HG03039 (cell line): ENCODE data around the gene PTPRN2.
"Not testable (repeated sequence)": the region's sequence is repeated elsewhere in the genome, so short reads cannot be mapped to it uniquely, and the experiment has no call there.

Experiments
- ATAC-seq: cut with Tn5 transposase; IDR thresholded peaks from one replicate; pipeline ENCODE4 v1.9.1; 2021; ENCODE audit warnings: mild to moderate bottlenecking, moderate library complexity; ENCODE audit not compliant: unreplicated experiment

PTPRN2 gene

DNA sequence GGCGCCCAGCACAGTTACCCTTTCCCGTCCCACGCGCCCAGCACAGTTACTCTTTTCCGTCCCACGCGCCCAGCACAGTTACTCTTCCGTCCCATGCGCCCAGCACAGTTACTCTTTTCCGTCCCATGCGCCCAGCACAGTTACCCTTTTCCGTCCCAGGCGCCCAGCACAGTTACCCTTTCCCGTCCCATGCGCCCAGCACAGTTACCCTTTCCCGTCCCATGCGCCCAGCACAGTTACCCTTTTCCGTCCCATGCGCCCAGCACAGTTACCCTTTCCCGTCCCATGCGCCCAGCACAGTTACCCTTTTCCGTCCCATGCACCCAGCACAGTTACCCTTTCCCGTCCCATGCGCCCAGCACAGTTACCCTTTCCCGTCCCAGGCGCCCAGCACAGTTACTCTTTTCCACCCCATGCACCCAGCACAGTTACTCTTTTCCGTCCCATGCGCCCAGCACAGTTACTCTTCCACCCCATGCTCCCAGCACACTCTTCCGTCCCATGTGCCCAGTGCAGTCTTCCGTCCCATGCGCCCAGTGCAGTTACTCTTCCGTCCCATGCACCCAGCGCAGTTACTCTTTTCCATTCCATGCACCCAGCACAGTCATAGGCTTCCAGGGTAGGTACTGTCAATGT, 853.7 kb downstream of the PTPRN2 start:
- not testable (repeated sequence) for ATAC-seq

DNA sequence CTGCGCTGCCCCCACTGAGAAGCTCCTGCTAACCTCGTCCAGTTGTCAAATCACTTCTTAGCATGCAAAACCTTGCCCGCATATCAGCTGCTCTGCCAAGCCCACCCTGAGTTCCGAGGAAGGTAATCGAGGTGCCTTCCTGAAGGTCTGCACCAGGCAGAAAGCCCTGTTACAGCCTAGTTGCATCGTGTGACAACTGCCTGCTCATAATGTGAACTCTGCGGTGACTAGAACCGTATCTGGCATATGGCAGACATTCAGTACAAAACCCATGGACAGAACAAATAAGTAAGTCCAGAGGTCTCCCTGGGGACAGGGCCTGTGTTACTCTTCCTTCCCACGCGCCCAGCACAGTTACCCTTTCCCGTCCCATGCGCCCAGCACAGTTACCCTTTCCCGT, 856.5 kb downstream of the PTPRN2 start:
- no peak for ATAC-seq

DNA sequence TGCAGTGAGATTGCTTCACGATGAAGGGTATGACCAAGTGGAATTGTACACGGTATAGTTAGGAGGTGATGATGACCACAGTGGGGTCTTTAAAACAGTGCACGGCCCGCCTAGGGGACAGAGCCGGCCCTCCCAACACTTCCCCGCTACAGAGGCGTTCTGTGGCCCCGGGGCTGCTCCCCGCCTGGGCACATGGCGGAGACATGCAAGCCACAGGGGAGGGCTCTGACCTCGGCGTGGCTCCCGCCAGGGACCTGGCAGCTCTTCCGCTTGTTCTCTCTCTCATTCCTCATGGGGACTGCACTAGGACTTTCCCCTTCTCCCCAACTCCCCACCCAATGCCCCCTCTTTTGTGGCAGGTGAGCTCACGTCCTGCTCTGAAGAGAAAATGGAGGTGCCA, 857.0 kb downstream of the PTPRN2 start:
- no peak for ATAC-seq

DNA sequence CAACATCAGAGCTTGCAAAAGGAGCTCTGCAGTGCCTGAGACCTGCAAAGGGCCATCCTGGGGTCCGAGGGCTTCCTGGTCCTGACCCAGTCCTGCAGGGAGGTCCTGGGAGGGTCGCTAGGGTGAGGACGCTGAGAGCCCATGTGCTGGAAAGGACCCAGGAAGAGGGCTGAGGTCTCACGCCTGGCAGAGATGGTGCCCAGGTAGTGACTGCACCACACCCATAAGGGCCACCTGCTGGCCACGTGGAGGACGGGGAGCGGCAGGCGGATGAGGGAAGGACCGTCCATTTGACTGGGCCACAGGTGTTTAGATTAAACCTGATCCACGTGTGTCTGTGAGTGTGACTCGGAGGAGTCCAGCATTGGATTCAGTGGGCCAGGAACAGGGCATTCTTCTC, 858.1 kb downstream of the PTPRN2 start:
- no peak for ATAC-seq

DNA sequence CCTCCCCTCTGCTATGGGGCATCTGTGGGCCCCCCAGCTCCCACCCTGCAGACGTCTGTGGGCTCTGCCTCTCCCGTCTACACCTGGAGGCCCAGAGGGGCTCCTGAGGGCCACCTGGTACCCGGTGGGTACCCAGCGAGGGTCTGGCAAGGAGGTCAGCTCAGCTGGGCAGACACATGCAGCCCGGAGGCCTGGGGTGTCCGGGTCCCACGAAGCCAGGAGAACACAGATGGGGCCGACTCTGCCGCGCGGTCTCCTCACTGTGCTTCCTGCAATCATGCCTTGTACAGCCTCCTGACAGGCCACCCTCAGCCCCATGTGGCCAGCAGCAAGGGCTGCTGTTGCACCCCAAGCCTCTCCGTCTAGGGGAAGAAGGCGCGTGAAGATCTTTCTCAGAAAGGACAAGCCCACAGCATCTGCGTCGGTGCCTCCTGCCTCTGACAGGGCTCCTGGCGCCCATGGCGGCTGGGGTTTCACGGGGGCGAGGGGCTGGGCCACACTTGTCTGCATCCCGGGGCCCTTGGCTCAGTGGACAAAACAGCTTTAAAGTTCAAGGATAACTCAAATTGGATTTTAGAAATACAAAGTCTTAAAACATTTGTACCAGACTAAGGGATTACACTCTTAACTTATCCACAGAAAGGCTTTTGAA, 859.5 kb downstream of the PTPRN2 start:
- ATAC-seq: no peak

DNA sequence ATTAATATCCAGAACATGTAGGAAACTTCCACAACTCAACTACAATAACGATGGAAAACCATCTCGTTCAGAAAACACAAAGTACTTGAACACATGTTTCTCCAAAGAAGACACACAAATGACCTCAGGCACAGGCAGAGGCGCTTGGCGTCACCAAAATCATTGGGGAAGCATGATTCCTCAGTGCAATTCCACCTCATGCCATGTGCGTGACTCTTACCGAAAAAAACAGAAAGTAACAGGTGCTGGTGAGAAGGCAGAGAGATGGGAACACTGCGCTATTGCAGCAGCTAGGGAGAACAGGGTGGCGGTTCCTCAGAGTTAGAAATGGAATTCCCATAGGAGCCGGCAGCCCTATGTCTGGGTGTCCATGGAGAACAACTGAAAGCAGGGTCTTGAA, 860.9 kb downstream of the PTPRN2 start:
- no peak for ATAC-seq

DNA sequence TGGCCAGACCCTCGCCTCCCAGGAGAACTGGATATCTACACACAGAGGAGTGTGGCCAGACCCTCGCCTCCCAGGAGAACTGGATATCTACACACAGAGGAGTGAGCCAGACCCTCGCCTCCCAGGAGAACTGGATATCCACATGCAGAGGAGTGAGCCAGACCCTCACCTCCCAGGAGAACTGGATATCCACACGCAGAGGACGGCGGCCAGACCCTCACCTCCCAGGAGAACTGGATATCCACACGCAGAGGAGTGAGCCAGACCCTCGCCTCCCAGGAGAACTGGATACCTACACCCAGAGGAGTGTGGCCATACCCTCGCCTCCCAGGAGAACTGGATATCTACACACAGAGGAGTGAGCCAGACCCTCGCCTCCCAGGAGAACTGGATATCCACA, 862.3 kb downstream of the PTPRN2 start:
- ATAC-seq: not testable (repeated sequence)

DNA sequence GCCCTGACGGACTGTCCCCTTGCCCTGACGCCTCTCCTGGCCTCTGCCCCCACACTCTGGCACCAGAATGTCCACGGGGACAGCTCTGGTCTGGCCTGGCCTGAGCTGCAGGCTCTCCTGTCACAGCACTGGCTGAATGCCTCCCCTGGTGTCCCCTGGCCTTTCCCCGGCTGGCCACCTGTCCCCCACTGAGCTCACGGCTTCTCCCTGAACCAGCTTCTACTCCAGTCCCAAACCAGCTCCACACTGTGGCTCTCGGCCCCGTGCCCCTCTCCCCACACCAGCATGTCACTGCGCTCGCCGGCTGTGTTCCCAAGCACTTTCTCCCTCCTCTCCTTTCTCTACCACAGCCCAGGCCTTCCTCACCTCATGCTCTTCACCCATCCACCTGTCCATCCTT, 864.4 kb downstream of the PTPRN2 start:
- ATAC-seq: no peak

DNA sequence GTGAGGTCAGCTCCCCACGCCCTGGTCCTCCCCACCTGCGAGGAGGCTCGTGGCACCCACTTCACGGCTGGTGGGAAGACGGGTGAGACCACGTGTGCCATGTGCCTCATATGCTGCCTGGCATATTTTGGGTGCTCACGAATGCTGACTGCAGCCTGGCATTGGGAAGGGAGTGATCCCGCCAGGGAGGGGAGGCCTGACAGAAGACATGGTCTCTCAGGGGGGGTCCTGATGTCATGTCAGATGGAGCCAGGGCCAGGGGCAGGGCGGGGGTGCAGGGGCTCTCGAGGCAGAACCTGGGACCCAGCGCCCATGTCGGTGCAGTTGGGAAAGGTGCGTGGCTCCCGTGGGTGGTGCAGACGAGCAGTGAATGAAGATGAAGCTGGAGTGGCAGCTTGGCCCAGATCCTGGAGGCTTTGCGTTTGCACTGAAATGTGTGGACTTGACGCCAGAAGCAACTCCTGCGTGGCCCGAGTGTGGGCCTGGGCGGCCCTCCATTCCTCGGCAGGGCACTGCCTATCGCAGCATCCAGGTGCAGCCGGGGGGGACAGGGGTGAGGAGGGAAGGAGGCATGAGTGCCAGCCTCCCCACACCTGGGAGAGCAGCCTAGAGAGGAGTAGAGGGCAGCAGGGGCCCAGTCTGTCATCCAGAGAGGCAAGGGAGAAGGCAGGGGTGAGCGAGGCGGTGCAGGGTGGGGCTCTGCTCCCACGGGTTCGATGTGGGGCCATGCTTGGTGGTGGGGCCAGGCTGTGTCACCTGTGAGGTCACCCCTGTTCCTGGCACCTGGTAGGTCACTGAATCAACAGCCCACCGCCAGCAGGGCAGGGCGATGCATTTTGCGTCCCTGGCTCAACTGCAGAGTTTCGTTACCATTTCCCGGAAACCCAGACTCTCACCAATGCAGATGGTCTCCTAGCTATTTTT, 865.2 kb downstream of the PTPRN2 start:
- no peak for ATAC-seq

DNA sequence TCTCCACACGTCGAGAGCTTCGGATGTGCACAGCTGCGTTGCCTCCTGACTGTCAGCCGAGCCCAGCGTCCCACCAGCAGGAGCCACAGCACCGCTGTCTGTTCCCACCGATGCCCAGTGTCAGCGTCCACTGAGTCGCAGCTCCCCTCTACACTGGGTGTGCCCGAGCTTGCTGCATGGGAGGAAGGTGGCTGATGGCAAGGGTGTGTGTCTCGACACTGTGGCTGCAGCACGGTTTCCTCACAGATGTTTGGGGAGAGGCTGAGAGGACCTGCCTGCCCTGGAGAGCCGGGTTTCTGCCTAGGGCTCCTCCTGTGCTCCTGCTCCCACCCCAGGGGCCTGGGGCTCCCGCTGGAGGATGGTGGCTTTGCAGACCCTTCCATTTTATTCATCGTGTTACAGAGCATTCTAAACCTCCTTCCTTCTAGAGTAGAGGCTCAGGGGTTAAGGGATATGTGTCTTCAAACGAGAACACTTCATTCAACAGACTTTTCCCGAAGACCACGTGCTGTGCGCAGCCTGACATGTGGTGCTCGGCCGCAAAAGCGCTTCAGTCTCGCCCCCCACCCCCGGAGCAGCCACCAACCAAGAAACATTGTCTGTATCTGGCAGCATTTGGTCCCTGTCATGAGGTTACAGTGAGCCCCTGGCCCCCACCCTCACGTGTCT, 866.0 kb downstream of the PTPRN2 start:
- no peak for ATAC-seq

DNA sequence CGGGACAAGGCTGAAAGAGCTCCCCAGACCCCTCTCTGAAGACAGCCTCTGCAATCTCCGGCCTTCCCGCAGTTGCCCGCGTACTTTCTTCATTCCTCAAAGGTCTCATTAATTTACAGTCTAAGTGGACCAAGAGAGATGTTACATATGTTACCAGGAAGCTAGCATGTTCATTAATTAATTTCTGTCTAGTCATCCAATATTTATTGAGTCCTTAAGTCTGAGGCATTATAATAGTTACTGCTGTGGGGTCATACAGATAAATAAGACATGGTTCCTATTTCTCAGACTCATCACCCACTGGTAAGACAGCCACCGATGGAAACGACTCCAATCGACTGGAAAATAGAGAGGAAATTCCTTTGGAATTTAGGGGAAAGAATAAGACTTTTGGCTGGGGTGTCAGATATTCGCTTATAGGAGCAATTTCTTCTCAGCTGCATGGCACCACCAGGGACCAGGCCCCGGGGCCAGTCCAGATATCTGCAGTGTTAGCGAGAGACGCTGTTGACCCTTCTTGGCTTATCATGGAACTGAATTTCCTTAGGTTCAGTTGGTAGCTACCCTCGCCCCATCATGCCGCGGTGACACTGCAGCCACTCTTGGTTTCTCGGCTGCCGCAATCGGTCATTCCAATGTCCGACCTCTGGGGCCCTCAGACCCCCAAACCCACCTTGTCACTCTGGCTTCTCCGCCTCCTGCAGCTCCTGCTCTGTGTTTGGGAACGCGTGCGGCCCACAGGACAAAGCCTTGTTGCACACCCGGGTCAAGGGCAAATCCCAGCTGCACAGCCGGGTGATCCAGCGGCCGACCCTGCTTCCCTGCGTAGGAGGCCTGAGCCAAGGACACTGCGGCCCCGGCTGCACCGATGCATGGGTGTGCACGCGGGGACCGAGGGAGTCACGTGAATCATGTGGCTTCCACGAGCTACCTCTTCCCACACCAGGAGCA, 867.6 kb downstream of the PTPRN2 start:
- ATAC-seq: no peak

DNA sequence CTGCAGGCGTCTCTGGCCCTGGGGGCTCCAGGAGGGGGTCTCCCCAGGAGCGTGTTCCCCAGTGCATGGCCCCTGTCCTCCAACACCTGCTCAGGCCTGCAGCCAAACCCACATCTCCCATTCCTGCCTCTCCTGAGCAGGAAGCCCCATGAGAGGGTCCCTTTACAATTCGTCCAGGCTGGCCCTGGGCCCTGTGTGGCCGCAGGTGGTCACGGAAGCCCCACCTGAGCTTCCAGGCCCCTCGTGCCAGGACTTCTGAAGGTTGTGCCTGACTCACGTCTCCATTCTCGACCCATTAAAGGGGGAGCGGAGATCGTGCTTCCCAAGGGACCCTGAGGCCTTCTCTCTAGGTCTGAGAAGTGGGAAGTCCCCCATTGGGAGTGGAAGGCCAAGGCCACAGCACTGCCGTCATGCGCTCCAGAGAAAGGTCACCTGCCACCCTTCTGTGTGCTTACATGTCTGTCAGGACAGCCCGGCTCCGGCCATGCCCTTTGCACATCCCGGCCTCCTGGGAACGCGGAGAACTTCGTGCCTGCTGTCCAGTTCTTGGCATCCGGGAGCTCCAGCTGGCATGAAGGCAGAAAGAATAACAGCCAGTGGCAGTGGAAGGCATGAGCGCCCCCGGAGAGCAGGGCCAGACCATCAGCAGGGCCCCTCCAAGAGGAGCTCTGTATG, 868.5 kb downstream of the PTPRN2 start:
- no peak for ATAC-seq

DNA sequence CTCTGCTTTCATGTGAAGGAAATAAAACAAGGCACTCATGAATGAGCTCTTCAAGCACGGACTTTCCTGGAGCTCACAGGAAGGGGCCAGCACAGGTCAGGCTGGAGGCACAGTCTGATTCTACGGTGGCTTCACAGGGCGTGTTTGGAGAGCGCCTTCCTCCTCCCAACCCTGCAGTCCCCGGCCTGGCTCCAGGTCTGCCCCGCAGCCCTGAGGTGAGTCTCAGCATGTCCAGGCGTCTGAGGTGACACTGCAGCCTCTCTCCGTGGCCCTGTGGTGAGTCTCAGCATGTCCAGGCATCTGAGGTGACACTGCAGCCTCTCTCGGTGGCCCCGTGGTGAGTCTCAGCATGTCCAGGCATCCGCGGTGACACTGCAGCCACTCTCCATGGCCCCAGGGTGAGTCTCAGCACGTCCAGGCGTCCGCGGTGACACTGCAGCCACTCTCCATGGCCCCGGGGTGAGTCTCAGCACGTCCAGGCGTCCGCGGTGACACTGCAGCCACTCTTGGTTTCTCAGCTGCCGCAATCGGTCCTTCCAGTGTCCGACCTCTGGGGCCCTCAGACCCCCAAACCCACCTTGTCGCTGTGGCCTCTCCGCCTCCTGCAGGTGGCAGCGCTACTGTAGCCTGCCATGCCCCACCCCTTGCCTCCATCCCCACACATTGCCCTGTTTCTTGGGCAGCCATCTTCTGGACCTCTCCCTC, 869.2 kb downstream of the PTPRN2 start:
- no peak for ATAC-seq

DNA sequence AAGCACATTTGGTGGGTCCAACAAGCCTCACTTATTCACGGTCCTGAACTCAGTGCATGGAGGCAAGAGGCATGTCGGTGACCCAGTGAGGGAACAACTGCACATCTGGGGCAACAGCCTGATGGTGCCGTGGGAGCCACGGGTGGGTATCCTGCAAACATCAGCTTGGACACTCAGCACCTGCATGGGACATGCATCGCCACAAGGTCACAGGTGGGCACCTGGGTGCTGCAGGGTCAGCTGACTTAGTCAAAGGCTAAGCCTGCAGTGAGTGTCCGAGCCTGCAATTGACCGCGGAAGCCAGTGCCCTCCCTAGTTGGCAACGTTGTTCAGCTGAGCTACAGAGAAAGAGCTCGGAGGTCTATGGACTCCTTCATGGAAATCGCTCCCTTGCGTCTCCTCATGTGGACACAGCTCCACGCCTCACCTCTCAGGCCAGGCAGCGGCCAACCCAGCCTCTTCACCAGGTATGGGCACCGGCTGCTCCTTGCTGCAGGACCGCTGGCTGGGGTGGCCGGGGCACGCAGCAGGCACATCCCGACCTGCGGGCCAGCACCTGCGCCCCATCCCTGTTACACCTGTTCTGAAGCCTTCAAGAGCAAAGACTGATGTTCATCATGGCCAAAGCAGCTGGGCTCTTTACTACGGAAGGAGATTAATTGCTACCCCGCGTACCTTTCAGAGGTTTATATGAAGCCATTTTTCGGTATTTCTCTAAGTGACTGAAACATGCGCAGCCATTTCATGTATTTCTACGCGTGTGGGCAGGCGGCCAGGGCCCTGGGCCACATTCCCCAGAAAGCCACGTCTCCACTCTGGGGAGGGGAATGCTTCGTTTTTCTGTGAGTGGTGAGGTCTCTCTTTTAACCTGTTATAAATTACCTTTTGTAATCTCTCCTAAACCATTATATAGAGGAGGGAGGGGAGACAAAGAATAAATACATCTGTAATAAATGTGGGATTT, 870.1 kb downstream of the PTPRN2 start:
- ATAC-seq: no peak

DNA sequence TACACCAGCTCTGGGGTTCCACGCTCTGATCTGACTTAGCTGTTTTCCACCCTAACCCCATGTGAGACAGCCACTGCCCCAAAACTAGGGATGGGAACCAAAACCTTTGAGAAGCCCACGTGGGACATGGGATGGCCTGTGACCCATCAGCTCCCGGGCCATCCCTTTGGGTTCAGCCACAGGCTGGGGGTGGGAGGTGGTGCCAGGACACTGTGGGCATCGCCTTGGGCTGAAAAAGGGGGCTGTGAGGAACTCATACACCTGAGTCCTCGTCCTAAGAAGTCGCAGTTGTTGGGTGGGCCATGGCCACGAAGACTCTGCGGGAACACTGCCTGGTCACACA, 871.7 kb downstream of the PTPRN2 start:
- no peak for ATAC-seq

DNA sequence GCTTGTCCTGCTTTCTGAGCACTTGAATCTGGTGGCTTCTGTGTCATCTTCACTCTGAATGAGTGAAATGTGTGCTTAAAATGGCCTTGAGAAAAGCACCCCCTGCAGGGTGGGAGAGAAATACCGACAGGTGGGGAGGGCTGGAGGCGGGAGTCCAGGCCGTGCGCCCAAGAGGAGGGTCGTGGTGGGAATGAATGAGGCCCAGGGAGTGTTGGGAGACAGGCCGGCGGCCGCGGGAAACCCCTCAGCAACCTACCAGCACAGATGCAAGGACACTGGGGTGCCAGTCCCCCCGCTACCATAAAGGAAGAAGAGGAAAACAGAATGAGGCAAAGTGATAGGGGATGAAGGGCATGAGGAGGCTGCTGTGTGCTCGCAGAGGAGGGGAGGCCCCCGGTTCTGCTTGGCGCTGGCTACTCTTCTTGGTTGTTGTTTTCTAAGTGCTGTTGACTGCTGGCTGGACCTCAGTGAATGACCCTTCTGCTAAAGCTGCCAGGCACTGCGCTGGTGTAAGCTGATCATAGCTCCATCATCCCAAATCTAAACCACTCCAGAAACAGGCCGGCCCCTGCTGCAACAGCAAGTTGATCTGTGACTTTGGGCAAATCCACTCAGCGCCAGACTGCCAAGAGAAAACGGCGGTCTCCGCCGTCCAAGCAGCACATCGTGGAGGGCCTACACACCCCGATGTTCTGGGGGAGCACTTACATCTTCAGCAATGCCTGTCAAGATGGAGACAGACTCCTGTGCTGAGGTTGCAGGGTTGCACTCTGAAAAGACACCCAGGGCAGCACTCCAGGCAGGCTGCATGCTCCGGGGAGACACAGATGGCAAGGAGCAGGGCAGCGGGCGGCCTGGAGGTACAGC, 872.3 kb downstream of the PTPRN2 start:
- ATAC-seq: no peak
